GM19467 (cell line): ENCODE results near the gene ESRP2.

ENCODE experiments used
- ATAC-seq: cut with Tn5 transposase; IDR thresholded peaks from one replicate; pipeline ENCODE4 v1.9.1; 2021; ENCODE audit warnings: mild to moderate bottlenecking, moderate library complexity; ENCODE audit not compliant: unreplicated experiment

Gene ESRP2

DNA sequence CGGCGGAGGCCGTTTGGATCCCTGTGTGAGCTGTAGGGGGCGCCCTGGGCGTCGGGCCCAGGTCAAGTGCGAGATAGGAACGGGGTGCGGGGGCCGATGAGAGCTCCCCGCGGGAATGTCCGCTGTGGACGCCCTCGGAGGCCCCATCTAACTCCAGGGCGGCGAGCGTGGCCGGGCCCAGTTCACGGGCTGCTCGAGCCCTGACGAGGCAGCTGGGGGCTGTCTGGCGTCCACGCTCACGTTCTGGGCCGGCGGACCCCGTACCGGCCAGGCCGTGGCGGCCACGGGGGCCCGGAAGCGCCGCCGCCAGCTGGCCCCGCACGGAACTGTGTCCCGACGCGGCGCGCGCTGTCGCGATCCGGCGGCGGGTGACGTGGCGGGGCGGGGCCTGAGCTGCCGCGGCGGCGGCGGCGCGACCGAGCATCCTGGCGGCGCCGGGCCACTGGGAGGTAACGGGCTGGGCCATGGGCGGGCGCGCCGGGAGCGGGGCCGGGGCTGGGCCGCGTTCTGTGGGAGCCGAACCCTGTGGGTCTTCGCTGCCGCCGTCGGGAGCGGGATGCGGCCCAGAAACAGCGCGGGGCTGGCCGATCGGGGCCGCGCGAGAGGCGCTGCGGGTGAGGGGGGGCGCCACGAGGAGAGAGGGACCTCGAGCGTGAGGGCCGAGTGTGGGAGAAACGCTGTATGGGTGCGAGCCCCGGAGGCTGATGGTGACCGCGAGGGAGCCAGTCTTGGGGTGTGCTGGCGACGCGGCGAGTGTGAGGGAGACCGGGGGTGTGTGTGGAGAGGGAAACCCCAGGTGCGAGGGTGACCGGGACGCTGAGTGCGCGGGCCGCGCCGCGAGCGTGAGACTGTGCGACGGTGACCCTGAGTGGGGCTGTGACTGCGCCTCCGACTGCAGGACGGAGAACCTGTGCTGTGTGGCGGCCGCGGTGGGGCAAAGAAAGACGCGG, 28.5 kb upstream of the ESRP2 start, which contains the start of gene SLC7A6:
SLC7A6 (plus strand) TSS at position 399 of the 950 bp plus-strand sequence. CDS start 10,201 bp downstream, outside the sequence.
- ATAC-seq, result peak; percentile 65

DNA sequence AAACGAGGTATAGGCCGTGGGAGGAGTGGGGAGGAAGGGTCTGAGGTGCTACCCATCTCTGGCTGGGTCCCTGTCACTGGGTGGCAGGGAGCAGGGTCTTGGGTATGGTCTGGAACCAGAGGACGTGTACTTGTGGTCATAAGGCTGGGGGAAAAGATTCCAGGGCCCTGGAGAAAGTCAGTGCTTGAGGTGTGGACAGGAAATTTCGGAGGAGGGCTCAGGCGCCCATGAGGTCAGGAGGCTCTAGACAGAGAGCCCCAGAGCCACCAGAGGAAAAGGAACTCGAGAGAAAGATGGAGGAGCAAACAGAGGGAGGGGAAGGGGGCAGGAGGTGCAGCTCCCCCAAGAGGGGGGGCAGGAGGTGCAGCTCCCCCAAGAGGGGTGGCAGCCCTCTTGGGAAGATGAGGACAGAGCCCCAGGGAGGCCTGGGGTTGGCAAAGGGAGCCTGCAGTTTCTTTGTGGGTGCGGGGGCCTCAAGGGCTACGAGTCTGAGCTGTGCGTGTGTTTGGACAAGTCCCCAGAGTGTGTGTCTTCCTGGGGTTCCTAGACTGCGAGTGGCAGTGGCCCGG, 27.7 kb upstream of the ESRP2 start:
- no peak for ATAC-seq

DNA sequence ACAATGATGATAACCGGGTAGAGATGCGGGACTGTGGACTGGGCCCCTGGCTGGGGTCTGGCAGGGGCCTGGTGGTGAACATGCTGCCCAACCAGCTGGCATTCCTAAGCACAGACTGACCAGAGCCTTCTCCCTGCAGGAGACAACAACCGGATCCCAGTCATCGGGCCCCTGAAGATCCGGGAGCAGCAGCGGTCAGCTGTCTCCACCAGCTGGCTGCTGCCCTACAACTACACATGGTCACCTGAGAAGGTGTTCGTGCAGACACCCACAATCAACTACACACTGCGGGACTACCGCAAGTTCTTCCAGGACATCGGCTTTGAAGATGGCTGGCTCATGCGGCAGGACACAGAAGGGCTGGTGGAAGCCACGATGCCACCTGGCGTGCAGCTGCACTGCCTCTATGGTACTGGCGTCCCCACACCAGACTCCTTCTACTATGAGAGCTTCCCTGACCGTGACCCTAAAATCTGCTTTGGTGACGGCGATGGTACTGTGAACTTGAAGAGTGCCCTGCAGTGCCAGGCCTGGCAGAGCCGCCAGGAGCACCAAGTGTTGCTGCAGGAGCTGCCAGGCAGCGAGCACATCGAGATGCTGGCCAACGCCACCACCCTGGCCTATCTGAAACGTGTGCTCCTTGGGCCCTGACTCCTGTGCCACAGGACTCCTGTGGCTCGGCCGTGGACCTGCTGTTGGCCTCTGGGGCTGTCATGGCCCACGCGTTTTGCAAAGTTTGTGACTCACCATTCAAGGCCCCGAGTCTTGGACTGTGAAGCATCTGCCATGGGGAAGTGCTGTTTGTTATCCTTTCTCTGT, 23.3 kb upstream of the ESRP2 start:
- ATAC-seq, result no peak

DNA sequence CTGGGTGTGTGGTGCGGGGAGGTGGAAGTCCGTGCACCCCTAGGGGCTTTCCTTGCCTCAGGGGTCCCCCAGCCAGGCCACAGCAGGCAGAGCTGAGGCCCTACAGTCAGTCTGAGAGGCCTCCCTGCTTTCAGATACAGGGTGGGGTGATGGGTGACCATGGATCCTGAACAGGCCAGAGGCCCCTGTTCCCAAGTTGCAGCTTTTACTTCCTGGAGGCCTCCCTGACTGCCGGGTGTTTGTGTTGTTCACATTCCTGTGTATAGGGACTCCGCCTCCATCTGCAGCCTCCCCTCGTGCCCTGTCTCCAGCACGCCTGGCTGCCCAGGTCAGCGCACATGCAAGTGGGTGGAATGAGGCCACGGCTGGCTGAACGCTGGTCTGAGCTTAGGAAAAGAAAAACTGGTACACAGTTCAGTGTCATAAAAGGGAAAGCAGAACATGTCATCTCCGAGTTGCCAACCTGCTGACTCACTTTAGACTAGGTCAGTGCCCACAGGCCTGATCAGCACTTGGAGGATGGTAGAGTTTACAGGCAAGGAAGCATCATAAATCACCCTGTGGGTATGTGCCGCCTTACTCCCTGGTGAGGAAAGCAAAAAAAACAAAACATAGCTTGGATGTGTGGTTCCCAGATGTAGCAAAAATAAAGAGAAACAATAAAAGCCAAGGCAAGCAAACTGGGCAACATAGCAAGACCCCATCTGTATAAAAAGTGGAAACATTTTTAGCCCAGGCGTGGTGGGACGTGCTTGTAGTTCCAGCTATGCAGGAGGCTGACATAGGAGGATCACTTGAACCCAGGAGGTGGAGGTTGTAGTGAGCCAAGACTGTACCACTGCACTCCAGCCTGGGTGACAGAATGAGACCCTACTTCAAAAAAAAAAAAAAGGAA, 22.2 kb upstream of the ESRP2 start:
- no peak for ATAC-seq

DNA sequence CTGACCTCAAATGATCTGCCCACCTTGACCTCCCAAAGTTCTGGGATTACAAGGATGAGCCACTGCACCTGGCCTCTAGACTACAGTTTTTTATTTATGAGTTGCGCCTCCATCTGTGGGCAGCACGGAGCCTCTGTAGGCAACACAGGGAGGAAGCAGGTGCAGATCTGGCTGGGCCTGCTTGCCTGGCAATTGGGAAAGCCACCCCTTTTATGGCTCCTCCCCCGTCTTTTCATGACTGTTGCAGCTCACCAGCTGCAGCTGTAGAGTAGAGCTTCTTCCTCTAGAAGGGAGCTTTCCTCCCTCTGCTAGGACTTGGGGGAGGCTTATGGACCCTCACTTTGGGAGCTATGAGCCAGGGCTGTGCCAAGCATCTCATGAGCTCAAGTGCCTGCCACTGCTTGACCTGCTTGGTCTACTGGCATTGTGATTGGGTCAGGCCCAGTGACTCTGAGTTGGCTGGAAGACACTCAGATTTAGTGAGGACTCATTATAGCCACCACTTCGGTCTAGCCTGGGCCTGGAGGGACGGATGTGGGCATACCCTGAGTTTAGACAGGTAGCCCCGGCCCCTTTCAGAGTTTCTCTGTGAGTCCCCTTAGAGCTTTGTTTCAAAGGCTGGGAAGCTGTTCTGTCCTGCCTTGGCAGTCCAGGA, 21.5 kb upstream of the ESRP2 start:
- no peak for ATAC-seq

DNA sequence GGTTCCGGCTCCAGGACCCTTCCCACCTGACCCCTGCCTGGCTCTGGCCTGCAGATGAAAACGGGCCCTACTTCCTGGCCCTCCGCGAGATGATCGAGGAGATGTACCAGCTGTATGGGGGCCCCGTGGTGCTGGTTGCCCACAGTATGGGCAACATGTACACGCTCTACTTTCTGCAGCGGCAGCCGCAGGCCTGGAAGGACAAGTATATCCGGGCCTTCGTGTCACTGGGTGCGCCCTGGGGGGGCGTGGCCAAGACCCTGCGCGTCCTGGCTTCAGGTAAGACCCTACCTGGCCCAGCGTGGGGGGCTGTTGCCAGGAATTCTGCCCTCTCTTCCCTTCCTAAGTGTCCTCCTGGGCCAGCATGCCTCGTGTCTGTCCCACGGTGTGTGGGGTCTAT, 19.8 kb upstream of the ESRP2 start:
- no peak for ATAC-seq

DNA sequence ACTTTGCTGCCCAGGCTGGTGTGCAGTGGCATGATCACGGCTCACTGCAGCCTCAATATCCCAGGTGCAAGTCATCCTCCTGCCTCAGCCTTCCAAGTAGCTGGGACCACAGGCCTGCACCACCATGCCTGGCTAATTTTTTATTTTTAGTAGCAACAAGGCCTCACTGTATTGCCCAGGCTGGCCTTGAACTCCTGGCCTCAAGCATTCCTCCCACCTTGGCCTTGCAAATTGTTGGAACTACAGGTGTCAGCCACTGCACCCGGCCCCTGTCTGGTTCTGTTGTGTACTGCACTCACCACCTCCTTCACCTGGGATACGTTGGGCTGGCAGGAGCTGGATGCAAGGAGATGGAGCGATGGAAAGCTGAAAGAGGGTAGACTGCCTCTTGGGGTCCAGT, 17.8 kb upstream of the ESRP2 start:
- ATAC-seq, result no peak

DNA sequence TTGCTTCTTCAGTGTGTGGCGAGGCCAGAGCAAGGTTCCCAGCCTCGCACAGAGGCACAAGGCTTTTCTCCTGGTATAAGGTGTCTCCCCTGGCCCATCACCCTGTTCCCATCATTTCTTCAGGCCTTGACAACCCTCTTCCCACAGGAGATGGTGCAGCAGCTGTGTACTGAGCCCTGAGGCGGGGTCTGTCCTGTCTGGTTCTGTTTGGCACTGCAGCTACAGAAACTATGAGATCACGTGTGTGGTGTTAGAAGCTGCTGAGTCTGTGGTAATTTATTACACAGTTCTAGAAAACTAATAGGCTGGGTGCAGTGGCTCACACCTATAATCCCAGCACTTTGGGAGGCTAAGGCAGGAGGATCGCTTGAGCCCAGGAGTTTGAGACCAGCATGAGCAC, 16.5 kb upstream of the ESRP2 start:
- ATAC-seq, result no peak

DNA sequence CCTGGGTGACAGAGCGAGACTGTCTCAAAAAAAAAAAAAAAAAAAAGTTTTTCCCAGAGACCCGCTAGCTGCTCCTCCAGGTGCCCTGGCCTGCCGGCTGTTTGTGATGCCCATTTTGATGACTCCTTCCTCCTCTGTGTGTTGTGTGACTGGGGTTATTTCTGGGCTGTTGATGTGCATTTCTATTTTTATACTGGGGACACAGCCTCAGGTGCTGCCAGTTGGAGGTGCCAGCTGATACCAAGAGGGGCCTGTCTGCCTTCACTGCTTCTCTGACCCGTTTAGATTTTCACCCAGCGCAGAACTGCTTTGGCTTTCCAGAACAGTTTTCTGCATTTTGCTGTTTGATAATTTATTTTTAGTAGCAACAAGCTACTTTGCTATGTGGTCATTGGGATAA, 15.9 kb upstream of the ESRP2 start:
- ATAC-seq, result no peak

DNA sequence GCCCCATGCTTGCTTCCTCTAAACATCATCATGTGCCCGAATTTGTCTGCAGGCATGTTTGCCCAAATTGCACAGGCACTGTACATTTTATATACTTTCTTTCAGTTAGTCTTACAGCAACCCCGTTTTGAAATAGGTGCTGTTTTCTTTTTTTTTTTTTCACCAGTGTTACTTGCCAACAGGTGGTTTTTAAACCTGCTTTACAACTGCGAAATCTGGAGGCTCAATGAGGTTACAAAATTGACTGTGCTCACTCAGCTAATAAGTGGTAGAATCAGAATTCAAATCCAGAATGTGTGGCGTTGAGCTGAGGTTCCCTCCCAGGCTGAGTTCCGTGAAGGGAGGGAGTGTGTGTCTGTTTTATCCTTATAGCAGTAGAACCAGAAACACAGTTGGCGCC, 15.0 kb upstream of the ESRP2 start:
- no peak for ATAC-seq

DNA sequence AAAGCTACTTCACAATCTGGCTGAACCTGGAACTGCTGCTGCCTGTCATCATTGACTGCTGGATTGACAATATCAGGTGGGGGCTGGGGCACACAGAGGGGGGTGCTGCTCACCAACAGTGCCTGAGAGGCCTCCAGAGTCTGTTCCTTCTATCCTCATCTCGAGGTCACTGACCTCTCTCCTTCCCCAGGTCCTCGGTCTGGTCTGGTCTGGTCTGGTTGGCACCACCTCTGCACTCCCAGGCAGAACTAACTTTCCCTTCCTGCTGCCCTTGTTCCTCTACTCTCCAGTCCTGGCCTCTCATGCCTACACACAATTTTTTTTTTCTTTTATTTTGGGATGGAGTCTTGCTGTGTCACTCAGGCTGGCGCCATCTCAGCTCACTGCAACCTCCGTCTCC, 13.4 kb upstream of the ESRP2 start:
- ATAC-seq, result no peak

DNA sequence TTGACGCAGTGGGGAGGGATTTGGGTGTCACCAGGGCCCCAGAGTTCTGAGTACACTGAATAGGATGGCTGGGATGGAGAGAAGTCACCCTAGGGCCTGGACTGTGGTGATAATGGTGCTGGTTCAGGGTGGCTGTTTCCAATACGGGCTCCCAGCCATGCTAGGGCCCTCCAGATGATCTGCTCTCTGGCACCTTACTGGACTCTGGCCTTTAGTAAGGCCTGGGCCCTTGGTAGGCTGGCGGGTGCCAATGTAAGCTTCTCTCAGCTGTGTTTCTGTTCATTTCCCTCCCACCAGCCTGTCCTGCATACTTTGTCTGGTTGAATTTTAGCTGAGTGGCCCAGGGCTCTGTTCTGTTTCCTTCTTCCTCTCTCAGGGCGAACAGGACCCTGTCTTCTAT, 12.0 kb upstream of the ESRP2 start:
- no peak for ATAC-seq

DNA sequence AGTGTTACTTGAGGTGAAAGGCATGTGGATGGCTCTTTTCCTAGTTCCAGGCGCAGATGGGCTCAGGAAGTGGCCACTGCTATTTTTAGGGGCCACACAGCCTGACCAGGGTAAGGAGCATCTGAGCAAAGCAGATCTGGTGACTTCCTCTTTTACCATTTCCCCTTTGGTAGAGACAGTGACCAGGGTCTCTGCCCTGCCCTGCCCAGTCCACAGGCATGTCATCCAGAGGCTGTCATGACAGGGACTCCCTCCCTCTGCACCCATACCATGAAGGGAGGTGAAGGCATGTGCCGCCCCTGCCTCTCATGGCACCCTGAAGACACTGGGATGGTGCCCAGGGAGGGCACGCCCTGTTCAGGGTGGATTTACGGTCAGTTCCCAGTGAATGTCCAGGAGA, 11.5 kb upstream of the ESRP2 start:
- ATAC-seq, result no peak

DNA sequence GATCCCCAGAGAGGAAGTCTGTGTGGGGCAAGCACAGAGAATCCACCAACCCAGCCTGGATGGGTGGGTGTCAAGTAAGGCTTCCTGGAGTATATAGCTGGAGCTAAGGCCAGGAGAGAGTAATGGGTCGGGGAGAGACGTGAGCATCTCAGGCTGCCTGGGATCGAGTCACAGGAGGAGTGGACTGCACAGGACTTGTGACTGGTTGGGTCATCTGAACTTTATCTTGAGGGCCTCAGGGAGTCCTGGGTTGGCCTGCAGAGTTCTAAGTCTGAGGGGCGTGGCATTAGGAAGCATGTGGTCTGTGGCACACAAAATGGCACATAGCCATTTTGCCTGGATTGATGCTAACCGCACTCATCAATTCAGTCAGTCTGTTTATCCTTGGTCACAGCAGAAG, 10.7 kb upstream of the ESRP2 start:
- no peak for ATAC-seq

DNA sequence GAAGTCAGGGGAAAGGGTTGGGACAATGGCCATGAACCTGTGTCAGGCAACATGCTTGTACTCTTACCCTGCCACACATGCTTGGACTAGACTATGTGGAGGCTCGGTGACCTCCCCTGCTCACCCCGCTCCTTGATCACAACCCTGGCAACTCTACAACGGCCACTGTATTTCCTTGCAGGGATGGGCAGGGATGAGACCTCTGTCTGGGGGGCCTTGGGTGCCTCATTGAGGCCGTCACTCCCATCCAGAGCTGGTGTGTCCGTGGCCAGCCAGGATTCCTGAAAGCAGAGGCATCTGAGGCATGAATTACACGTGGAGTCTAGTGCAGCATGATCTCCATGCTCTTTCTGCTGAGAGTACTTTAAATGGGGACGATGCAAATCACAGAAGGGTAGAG, 10.2 kb upstream of the ESRP2 start:
- no peak for ATAC-seq

DNA sequence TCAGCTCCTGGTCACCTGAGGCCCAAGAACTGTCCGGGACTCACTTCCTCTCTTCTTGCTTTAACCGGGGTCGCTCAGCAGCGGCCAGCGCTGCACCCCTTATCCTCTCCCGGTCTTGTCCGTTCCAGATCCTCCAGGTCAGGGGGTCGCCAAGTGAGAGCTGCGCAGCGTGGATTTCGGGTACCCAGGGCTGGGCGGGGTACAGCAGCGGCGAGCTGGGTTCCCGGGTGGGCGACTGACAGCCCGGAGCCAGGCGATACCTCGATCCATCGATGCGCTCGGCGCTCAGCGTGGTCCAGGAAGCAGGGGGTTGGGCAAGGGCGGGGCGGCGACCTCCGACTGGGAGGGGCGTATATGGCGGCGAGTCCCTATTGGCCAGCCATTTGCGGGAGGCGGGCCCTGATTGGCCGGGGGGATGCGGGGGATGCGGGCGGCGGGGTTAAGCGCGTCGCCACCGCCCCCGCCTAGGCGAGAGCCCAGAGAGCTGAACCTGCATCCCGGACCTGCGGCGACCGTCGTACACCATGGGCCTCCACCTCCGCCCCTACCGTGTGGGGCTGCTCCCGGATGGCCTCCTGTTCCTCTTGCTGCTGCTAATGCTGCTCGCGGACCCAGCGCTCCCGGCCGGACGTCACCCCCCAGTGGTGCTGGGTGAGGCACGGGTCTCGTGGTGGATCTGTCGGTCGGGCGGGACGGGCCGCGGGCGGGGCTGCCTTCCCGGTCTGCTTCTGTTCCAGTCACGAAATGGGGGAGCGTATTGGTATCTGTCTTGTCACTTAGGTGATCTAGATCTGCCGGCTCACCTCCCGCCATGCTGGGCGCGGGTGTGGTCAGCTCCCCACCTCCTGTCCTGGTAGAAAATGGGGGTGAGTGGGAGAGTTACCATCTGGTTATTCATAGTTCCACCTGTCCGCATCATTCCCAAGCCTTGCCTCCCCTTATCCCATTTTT, 9.3 kb upstream of the ESRP2 start, which contains the start of gene PLA2G15:
PLA2G15 (plus strand) TSS at position 471 of the 951 bp plus-strand sequence; CDS start at position 525, 54 bp downstream.
- ATAC-seq, result peak; percentile 64

DNA sequence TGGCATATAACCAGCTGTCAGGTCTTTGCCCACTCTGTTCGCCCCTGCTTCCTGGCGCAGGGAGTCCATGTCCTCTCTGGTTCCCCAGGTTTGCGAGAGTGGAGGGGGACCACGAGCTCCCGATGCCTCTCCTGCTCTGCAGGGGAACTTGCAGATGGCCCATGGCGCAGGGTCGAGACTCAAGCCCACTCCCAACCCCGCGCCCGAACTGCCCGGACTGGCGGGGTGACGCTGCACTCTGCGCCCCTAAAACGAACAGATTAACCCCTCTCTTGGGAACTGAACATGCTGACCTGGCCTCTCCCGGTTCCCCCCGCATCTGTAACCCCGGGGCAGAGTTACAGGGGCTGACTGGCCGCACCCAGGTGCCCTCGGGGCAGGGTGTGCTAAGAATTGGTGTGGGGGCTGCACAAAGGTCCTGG, 8.6 kb upstream of the ESRP2 start:
- no peak for ATAC-seq

DNA sequence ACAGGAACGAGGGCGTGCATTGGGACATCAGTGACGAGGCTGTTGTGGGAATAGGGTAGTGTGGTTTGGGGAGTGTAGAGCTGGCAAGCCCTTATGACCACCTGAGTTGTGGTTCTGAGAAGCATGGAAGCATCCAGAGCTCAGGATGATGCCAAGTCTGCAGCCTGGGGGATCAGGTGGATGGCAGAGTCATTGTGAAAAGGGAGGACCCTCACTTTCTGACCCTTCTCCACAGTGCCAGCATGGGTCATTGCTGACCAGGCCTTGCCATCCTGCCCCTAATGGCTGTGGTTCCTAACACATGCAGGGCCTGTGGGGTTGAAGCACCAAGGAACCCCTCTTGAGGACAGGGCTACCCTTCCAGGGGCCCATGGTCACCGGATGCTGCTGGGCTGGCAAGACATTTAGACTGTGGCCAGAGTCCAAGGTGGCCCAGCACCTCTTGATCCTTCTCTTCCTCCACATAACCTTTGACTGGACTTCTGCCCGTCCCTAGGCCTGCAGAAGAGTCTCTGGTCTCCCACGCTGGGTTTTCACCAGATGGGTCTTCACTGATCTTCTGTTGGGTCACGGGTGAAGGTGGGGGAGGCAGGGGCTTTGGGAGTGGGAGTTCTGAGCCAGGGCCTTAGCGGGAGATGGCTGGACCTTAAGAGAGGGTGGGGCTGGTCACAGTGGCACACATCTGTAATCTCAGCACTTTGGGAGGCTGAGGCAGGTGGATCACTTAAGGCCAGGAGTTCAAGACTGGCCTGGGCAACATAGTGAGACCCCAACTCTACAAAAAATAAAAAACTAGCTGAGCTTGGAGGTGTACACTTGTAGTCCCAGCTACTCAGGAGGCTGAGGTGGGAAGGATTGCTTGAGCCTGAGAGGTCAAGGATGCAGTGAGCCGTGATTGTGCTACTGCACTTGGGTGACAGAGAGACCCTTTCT, 7.3 kb upstream of the ESRP2 start:
- no peak for ATAC-seq
